NCI-H2227 treated with DMSO at 0.1 percent for 48 hours (cell line): ENCODE measurements around the gene MTCL3.
"Not testable (repeated sequence)": the region's sequence is repeated elsewhere in the genome, so short reads cannot be mapped to it uniquely, and the experiment has no call there.

Experiments used
- DNase-seq: peaks from one replicate; lab custom pipeline; 2025; lab: John Stamatoyannopoulos, UW

The MTCL3 gene

DNA sequence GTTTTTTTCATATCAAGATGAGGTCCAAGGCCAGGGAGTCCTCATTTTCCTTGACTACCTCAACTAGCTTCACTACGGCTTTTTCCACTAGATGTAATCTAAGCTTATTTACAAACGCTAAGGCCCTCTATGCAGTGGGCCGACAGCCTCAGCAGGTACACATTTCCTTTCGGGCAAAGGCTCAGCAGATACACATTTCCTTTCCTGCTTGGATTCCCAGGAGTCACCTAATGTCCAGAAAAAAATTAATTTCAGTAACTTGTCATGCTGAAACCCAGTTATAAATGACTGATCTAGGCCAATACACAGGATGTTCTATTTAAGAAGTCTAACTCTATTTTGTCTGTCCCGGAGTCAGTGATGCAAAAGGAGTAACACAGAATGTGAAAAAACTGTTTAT is 52.7 kb downstream of the MTCL3 start:
- no peak for DNase-seq

DNA sequence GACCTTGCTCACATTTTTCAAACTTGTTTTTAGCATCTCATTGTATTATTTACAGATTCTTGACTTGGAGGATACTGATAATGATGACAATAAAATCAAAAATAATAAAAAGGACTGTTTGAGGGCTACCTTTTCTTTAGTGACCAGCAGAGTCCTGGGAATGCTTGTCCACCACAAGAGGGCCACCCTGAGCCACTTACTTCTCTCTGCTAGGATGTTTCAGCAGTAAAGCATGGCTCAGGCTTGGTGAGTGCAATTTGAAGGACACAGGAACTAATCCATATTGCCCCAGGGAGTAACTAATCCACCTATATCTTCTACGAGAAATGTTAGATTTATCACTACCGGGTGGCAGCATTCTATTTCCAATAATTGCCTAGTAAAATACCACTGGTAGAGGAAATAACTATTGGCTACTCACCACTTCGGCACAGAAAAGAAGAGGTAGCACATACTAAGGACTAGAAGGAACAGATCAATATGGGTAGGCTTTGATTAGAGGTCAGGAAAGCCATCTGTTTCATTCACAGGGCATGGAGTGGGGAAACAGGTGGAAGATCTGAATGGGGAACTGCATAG is 54.2 kb downstream of the MTCL3 start:
- peak; percentile 10 for DNase-seq

DNA sequence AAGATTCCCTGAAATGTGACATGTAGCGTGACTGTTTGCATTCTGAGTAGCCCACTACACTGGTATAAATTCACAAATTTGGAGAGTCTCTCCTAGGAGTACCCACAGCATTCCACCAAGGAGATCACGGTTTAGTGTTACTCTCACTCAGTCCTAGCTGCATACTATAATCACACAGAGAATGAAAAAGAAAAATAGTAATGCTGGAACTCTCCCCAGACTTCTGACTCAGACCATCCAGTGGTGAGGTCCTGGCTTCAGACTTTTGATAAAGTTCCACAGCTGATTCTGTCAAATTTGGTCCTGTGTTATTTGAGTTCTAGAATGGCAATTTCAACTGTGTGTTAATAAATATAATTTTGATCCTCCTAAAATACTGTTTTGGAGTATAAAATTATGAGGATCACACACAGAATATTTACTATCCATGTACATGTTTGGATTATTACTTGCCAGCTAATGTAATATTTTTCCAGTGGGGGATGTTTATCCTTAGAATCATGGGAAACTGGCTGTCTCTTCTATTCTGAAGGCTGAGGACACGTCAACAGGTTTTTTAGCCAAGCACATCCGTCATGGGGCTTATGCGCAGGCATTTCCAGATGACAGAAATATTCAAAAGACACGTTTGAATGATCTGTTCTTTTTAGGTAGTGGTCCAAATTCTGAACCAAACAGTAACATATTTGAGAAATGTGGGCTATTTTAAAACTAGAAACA is 54.8 kb downstream of the MTCL3 start:
- no peak for DNase-seq

DNA sequence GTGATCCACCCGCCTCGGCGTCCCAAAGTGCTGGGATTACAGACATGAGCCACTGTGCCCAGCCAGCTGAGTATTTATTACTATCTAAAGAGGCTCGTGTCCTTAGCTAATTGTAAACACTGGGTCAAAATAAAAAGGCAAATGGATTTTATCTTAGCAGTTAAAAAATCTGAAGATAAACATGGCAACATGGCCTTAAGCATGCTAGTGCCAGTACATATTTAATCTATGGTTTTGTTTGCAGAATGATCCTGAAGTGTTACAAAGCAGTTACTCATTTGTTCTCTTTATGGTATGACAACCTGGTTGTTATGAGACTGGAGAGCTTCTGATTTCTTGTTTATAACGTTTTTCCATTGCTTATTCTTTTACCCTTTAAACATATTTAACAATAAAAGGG is 56.1 kb downstream of the MTCL3 start:
- DNase-seq: no peak

DNA sequence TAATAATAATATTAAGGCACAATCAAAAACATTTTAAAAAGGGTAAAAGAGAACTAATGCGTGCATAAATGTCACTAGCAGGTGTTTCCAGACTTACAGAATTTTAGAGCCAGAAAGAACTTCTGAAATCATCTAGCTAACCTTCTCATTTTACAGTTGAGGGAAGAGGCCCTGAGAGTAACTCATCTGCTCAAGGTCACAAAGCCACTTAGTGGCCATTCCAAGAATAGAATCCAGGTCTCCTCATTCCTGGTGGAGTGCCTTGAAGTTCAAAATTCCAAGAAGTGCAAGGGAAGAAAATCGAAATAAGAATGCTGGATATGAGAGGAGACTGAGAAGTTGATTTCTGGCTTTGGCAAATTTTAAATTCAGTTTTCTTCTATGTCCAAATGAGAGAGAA is 56.8 kb downstream of the MTCL3 start:
- DNase-seq: no peak

DNA sequence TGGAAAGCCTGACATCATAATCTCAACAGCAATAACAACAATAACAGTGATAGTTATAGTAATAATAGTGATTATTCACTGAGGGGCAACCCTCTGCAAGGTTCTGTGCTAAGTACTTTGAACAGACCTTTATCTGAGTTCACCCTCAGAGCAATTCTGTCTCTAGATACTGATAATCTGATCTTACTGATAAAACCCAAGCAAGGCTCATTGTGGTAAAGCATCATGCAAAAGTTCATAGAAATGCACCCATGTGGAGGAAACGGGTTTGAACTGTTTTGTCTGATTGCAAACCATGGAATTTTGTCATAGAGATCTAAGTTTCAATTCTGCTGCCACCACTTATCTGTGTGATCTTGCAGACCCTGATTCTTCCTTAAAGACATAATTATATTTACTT is 58.7 kb downstream of the MTCL3 start:
- DNase-seq: no peak

DNA sequence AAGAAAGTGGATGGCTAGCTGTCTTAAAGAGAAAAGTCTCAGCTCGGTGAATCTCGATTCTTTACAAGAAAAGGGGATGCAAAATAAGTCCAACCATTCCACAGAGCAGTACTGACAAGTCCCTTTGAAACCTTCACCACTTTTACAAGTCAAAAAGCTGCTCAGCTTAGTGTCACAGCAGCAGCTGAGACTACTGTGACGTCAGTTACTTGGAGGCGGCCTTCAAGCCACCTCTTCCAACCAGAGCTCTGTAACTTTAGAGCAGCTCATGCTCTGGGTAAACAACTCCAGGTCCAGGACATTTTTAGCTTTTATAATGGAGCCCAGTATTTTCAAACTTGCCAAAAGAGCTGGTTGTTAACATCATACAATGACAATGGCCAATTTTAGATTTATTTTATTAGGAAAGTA is 59.9 kb downstream of the MTCL3 start, which contains the start of gene KIAA0408:
Gene KIAA0408 (minus strand): TSS at position 159 of the 411 bp plus-strand sequence. CDS start 5,408 bp downstream, outside the sequence.
- DNase-seq: peak; percentile 54

DNA sequence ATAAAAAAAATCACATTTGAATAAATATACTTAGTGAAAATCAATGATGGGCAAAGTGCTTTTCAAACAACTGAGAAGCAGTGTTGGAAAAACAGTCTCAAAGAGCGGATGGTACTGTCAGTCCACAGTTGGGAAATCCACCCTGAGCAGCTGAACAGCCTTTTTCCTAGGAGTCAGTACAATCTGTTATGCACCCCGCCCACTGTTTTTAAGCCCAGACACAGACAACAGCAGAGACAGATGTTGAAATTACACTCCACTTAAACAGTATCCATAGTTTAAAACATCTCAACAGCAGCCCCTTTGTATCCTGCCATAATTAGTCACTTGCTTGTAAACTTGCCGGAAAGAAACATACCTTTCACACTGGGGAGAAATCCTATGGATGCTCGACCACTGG is 60.3 kb downstream of the MTCL3 start:
- peak; percentile 54 for DNase-seq

DNA sequence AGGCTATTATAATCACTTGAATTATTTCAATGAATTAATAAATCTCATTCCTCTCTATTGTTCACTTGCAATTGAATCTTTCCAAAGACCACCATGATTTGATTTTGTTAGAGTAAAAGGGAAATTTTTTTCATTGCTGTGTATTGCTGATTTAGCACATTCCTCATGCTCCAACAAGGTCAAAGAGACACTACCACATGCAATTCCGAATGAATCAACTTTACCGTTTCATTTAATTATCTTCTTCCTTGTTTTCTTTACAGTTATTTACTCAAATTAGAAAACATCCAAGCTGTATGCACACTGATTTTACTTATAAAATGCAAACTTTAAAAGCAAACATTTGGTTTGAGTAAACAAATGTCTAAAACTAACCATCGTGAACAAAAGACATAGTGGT is 60.9 kb downstream of the MTCL3 start:
- DNase-seq: no peak

DNA sequence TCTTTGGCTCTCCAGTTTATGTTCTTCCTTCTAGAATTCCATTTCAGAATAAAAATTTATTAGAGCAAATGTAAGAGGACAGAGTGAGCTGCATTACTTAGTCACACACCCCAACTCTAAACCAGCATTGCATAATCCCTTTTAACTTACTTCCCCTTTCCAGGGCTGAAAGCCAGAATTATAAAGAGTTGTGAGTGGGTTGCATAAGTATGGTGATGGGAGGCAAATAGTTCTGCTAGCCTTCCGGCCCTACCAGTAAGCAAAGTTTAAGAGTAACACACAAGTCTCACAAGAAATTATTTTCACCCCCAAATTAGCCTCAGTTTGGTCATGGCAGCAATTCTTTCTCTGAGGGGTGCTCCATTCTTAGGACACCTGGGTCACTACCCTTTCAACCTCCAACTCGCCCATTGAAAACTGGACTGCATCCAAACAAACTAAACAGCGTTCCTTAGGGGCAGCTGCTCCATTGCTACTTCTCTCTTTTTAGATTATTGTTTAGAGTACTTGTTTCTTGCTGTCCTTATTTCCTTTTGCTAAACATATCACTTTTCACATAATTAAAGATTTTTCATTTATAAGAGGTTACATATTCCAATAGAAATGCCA is 61.6 kb downstream of the MTCL3 start:
- DNase-seq: no peak

DNA sequence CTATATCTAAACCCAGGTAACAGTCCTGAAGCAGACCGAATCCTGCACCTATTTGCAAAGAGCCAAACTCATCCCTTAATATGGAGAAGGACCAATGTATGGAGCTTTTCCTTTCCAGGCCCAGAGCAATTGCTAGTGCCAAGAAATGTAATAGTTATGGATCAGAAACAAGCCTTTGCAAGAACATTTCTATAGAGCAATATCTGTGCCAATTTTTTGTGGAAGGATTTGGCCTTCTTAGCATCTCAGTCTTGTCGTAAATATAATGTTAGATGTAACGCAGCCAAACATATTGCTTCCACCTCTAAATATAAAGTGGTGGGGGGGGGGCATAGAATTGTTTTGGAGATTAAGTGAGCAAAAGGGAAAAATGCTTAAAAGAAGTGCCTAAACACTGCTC is 62.7 kb downstream of the MTCL3 start:
- no peak for DNase-seq

DNA sequence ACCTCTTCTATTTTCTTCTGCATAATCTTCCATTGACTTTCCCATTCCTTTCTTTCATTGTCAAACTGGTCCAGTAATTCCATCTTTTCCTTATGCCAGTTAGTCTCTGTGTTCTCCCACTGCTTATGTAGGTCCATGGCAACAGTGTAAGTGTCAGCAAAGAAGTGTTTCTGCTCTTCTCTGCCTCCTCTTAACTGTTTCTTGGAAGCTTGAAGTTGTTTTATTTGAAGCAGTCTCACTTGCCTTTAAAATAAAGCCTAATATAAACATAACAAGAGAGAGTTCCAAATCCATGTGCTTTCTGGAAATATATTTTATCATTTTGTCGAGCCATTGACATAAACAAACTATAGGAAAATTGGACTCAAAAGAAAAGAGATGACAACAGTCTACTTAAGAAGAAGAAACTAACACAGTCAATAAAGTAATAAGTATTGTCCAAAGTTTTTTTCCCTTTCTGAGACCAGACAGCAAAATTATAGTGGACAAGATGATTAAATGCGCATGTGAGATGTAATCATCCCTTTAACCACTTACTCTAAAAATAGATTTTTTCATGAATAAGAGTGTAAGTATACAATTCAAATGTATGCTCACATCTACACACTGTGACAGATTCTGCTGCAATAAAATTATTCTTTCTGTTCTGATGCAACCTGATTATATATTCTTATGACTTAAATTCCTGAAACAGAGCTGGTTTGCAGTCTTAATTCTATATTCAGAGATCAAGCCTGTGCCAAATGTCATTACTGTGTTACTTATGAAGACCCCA is 65.1 kb downstream of the MTCL3 start:
- DNase-seq: peak; percentile 55

DNA sequence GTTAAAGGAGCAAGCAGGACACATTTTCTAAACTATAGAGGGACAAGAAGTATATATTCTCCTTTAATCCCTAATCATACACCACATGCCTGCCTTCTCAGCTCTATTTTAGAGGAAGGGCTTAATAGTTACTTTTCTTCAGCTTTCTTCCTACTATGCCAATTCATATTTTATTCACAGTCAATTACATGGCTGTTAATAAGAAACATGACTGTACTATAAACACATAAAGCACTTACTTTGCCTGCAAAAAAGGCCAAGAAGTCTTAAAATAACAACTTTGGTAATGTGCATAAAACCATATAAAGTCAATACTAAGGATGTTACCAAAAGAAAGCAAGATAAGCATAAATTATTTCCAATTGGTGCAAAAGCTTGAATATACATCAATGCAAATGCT is 66.3 kb downstream of the MTCL3 start:
- no peak for DNase-seq

DNA sequence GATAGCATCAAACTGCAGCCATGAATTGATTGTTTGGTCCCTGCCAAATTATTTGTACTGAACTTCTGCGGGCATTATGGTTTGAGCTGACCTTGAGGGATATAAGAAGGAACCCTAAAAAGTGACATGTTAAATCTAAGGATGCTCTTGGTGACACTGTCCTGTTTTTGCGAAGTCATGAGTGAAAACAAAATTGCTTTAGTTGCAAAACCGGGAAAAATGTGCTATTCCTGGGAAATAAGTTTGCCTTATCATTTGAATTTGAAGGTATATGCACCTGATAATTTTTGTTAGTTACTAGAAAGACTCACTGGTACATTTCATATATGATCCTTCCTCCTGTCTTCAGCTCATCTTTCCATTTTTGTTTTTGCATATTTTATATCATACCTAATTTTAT is 67.7 kb downstream of the MTCL3 start:
- DNase-seq: no peak

DNA sequence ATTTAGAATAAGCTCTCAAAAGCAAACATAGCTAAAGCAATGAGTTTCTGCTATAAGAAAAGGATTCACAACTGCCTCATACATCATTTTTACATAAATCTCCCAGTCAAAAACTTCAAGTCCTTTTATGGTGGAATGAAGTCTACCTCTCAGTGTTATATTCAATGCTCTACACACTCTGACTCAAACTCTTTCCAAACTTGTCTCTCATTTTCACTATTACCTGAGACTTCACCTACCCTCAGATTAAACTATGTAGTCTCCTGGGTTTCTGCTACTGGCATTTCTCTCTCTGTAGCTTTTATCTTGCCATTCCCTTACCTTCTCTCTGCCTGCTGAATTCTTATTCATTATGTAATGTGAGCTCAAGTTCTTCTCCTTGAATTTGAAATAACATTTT is 71.4 kb downstream of the MTCL3 start:
- no peak for DNase-seq

DNA sequence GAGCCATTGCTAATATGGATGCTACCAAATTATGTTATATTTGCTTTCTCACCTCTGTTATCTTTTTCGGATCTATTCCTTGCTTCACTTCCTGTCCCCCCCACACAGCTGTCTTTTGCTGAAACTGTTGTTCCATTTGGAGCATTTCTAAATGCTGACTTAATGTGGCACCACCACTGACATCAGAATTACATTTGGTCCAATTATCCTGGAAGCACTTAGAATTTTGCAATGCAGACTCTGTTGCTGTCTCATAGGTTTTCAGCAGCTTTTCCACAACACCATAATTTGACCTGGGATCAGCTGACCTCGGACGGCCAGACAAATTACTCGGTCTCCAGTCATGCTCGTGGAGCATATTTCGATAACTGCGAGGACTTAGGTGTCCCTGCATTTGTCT is 72.8 kb downstream of the MTCL3 start:
- DNase-seq: no peak

DNA sequence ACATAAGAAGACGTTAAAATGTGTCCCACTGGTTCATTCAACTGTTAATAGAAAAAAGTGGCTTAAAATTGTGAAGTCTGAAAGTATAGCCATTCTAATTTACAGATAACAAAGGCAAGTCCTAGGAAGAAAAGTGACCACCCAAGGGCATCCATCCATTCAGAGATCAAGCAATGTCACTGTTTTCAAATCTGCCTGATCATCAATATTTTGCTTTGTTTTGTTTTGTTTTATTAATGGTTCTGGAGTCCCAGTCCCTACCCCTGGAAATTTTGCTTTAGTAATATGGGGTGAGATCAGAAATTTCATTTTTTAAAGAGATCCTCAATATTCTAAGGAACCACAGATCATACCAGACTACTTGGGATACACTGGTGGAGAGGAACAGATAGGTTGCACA is 77.3 kb downstream of the MTCL3 start:
- no peak for DNase-seq

DNA sequence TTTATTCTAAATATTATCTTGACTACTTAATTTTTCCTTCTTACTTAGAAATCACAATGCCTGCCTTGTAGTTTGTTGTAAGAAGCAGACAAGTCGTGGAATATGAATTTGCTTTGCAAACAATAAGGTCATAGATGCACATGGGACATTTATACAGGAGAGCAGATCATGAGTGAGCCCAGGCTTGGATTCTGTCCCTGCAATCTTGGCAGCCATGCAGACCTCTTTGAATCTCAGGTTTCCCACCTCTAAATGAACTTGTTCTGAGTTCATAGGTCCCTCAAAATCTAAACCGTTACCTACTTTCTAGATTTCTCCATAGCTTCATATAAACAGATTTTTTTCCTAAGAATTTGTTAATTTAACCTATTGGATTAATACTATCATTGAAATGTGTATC is 79.4 kb downstream of the MTCL3 start:
- no peak for DNase-seq

DNA sequence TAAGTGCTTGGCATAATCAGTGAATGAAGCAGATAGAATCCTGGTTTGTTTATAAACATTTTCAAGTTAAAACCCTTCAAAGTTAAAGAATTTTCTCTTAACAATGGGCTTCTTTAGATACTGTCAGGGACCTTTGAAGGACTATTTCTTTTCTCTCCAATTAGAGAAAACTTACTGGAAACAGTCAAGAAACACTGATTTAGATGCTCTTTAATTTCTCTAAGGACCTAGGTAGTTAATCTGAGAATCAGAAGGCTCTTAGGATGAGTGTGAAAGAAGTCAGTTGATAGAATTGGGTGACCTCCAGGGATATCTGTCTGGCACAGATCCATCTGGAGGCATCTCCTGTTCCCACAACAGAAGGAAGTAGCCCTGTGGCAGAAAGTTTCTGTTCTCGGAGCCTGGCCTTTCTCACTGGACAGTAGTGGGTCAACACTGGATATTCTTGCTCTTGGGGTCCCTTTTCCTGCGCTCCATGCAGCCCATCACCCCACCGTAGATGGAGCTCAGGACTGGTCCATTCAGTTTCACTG is 82.5 kb downstream of the MTCL3 start:
- DNase-seq: no peak

DNA sequence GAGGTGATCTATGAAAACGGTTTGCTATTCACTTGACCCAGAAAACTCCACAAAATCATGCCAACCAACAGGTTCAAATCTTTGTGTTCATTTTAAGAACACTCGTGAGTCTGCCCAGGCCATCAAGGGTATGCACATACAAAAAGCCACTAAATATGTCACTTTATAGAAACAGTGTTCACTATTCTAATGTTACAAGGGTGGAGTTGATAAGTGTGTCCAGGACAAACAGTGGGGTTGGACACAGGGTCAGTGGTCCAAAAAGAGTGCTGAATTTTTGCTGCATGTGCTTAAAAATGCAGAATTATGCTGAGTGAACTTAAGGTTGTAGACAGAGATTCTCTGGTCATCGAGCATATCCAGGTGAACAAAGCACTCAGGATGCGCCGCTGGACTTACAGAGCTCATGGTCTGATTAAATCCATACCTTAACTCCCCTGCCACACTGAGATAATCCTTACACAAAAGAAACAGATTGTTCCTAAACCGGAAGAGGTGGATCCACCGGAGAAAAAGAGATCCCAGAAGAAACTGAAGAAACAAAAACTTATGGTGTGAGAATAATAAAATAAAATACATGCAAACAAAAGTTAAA is 83.4 kb downstream of the MTCL3 start:
- DNase-seq: no peak

DNA sequence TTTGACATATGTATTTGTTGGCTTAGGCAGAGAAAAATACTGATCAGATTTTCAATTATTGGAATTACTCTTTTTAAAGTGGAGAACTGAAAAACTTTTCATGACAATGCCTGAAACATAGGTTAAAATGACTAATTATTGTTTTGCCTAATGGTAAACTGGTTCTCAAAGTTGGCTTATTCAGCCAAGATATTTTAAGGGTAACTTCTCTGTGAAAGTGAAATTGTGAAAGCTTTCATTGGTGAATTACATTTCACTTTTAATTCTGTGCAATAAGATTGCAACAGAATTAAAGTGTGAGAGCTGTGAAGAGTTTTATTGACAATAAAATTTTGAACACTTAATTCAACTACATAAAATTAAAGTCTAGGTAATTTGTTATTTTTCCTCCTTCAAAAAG is 84.5 kb downstream of the MTCL3 start:
- DNase-seq: no peak

DNA sequence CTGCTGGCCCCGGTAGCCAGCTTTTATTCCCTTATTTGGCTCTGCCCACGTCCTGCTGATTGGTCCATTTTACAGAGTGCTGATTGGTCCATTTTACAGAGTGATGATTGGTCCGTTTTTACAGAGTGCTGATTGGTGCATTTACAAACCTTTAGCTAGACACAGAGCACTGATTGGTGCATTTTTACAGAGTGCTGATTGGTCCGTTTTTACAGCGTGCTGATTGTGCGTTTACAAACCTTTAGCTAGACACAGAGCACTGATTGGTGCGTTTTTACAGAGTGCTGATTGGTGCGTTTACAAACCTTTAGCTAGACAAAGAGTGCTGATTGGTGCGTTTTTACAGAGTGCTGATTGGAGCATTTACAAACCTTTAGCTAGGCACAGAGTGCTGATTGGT is 90.6 kb downstream of the MTCL3 start:
- not testable (repeated sequence) for DNase-seq
